ENCODE measurements around the gene MCOLN1. TPM values are rescaled to one million over a fixed set of nuclear protein-coding genes. Genes with fewer than 3 reads are reported as not detected.
A peak's percentile ranks its signal among the peaks of the same experiment; 100 is the strongest.

The MCOLN1 gene
- total RNA-seq, 1 experiment from 2014 or later: 13.1 TPM

- H3K36me3 Mint-ChIP-seq (ENCODE audit: insufficient read depth, unreplicated experiment): peaks cover 5% of the 10 kb centered on the region
- intact Hi-C loops (cut with micrococcal nuclease; ENCODE audit: unreplicated experiment): no loop called here
- no TSS peak for BruUV-seq (replicated peaks)
- DNase-seq: peak; percentile 90
- no peak overlapping the region for H3K4me3 Mint-ChIP-seq (ENCODE audit: low read depth, unreplicated experiment)
- CTCF ChIA-PET: interaction anchor here (0.5 kb wide), 1 partner anchor 55 kb away, joined by 4 read pairs; no protein-coding TSS in a partner anchor
- no peak overlapping the region for H3K27ac Mint-ChIP-seq (ENCODE audit: unreplicated experiment)
- peaks cover 12% of the 10 kb centered on the region for H3K27me3 Mint-ChIP-seq (ENCODE audit: unreplicated experiment)
- no peak for TF ChIP-seq CTCF (IDR thresholded peaks at IDR 0.05; ENCODE audit: unreplicated experiment)
- H3K4me1 Mint-ChIP-seq (ENCODE audit: low read depth, unreplicated experiment): peaks cover 8% of the 10 kb centered on the region
- no peaks in the 10 kb centered on the region for H3K9me3 Mint-ChIP-seq (ENCODE audit: low read depth, unreplicated experiment)
Observed at GRCh38 chr19:7507884-7508283, 14.5 kb upstream of the MCOLN1 start.

GRCh38 chr19:7509625-7510024 lies 12.8 kb upstream of the MCOLN1 start:
- Mint-ChIP-seq H3K4me1 (ENCODE audit: low read depth, unreplicated experiment) (peaks cover 8% of the 10 kb centered on the region), H3K27ac (ENCODE audit: unreplicated experiment) (no peak overlapping the region), H3K36me3 (ENCODE audit: insufficient read depth, unreplicated experiment) (peaks cover 5% of the 10 kb centered on the region), H3K27me3 (ENCODE audit: unreplicated experiment) (peaks cover 21% of the 10 kb centered on the region), H3K4me3 (ENCODE audit: low read depth, unreplicated experiment) (no peak overlapping the region), H3K9me3 (ENCODE audit: low read depth, unreplicated experiment) (no peaks in the 10 kb centered on the region)
- intact Hi-C loops (cut with micrococcal nuclease; ENCODE audit: unreplicated experiment): no loop called here
- CTCF ChIA-PET: no interaction called here
- no peak for TF ChIP-seq CTCF (IDR thresholded peaks at IDR 0.05; ENCODE audit: unreplicated experiment)
- no TSS peak for BruUV-seq (replicated peaks)
- no peak for DNase-seq

GRCh38 chr19:7512400-7512851 lies 10.0 kb upstream of the MCOLN1 start:
- H3K36me3 Mint-ChIP-seq (ENCODE audit: insufficient read depth, unreplicated experiment): peaks cover 14% of the 10 kb centered on the region
- H3K4me3 Mint-ChIP-seq (ENCODE audit: low read depth, unreplicated experiment): no peak overlapping the region
- CTCF ChIA-PET: interaction anchor here (0.5 kb wide), 1 partner anchor 208 kb away, joined by 3 read pairs; no protein-coding TSS in a partner anchor
- H3K9me3 Mint-ChIP-seq (ENCODE audit: low read depth, unreplicated experiment): no peaks in the 10 kb centered on the region
- peaks cover 10% of the 10 kb centered on the region for H3K4me1 Mint-ChIP-seq (ENCODE audit: low read depth, unreplicated experiment)
- no peak for TF ChIP-seq CTCF (IDR thresholded peaks at IDR 0.05; ENCODE audit: unreplicated experiment)
- DNase-seq: no peak
- H3K27ac Mint-ChIP-seq (ENCODE audit: unreplicated experiment): no peak overlapping the region
- no TSS peak for BruUV-seq (replicated peaks)
- intact Hi-C loops (cut with micrococcal nuclease; ENCODE audit: unreplicated experiment): no loop called here
- H3K27me3 Mint-ChIP-seq (ENCODE audit: unreplicated experiment): peaks cover 25% of the 10 kb centered on the region

GRCh38 chr19:7513809-7514642 lies 8.4 kb upstream of the MCOLN1 start:
- Mint-ChIP-seq H3K4me3 (ENCODE audit: low read depth, unreplicated experiment) (no peak overlapping the region), H3K27me3 (ENCODE audit: unreplicated experiment) (peaks cover 25% of the 10 kb centered on the region), H3K9me3 (ENCODE audit: low read depth, unreplicated experiment) (no peaks in the 10 kb centered on the region), H3K27ac (ENCODE audit: unreplicated experiment) (no peak overlapping the region), H3K36me3 (ENCODE audit: insufficient read depth, unreplicated experiment) (peaks cover 14% of the 10 kb centered on the region), H3K4me1 (ENCODE audit: low read depth, unreplicated experiment) (peaks cover 10% of the 10 kb centered on the region)
- DNase-seq: no peak
- CTCF ChIA-PET: no interaction called here
- no TSS peak for BruUV-seq (replicated peaks)
- intact Hi-C loops (cut with micrococcal nuclease; ENCODE audit: unreplicated experiment): no loop called here
- no peak for TF ChIP-seq CTCF (IDR thresholded peaks at IDR 0.05; ENCODE audit: unreplicated experiment)
